RWPE2 (cell line): ENCODE data around the gene TBC1D4.
"Not testable (repeated sequence)": the region's sequence is repeated elsewhere in the genome, so short reads cannot be mapped to it uniquely, and the experiment has no call there.

Source experiments
- ATAC-seq: fragments of 200-7000 bp; cut with Tn5 transposase; 3 replicates; pipeline ENCODE4 v1.9.1; 2021; ENCODE audit warnings: low read depth
- DNase-seq: peaks from one replicate; pipeline ENCODE4 v3.0.0-alpha.2; 2020; ENCODE audit warnings: low spot score
- H3K27ac ChIP-seq: fragments of 450-650 bp; 2 replicates; pipeline ENCODE4 v1.5.1; 2017; ENCODE audit warnings: mild to moderate bottlenecking; ENCODE audit not compliant: poor library complexity, severe bottlenecking
- H3K27me3 ChIP-seq: fragments of 250-450 bp; sonication (Bioruptor Pico); 2 replicates; pipeline ENCODE4 v1.5.1; 2021; ENCODE audit warnings: mild to moderate bottlenecking, moderate library complexity; ENCODE audit not compliant: insufficient read depth, poor library complexity, severe bottlenecking
- H3K36me3 ChIP-seq: fragments of 250-450 bp; sonication (Bioruptor Pico); 2 replicates; pipeline ENCODE4 v1.5.1; 2020; ENCODE audit warnings: low read depth, mild to moderate bottlenecking, moderate library complexity
- H3K4me1 ChIP-seq: fragments of 250-450 bp; sonication (Bioruptor Pico); 2 replicates; pipeline ENCODE4 v1.5.1; 2021; ENCODE audit warnings: mild to moderate bottlenecking, moderate library complexity; ENCODE audit not compliant: insufficient read depth, poor library complexity, severe bottlenecking
- H3K4me3 ChIP-seq: fragments of 250-450 bp; sonication (Bioruptor Pico); 2 replicates; pipeline ENCODE4 v1.5.1; 2021; ENCODE audit warnings: mild to moderate bottlenecking, moderate library complexity; ENCODE audit not compliant: severe bottlenecking
- H3K9me3 ChIP-seq: fragments of 250-450 bp; sonication (Bioruptor Pico); 2 replicates; pipeline ENCODE4 v1.5.1; 2021; ENCODE audit warnings: mild to moderate bottlenecking, moderate library complexity; ENCODE audit not compliant: severe bottlenecking
- TF ChIP-seq, protein P1 (sequence below): fragments of 450-650 bp; IDR thresholded peaks from one replicate; pipeline ENCODE4 v1.5.1; 2017; ENCODE audit warnings: mild to moderate bottlenecking, moderate library complexity; ENCODE audit not compliant: poor library complexity, severe bottlenecking

The TBC1D4 gene

DNA sequence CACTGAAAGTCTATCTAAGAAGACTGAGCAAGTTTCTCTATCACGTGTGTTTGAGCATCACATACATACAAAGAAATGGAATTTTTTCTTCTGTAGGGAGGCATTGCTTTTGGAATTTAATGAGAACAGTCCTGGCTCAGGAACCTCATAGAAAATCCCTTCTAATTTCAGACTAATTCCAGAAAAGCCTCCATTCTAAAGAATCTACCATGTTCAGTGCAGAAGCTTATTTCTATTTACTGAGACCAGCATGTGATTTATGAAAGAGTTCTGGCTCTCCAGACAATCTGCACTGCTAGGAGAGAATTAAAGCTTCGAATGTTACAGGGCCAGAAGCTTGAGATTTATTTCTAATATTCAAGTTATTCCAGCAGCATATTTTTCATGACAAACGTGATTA lies 186.8 kb downstream of the TBC1D4 start:
- TF ChIP-seq, protein P1, sequence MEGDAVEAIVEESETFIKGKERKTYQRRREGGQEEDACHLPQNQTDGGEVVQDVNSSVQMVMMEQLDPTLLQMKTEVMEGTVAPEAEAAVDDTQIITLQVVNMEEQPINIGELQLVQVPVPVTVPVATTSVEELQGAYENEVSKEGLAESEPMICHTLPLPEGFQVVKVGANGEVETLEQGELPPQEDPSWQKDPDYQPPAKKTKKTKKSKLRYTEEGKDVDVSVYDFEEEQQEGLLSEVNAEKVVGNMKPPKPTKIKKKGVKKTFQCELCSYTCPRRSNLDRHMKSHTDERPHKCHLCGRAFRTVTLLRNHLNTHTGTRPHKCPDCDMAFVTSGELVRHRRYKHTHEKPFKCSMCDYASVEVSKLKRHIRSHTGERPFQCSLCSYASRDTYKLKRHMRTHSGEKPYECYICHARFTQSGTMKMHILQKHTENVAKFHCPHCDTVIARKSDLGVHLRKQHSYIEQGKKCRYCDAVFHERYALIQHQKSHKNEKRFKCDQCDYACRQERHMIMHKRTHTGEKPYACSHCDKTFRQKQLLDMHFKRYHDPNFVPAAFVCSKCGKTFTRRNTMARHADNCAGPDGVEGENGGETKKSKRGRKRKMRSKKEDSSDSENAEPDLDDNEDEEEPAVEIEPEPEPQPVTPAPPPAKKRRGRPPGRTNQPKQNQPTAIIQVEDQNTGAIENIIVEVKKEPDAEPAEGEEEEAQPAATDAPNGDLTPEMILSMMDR, result no peak
- Histone ChIP-seq H3K4me3 (no peak overlapping the region), H3K27me3 (no peaks in the 10 kb centered on the region), H3K36me3 (no peaks in the 10 kb centered on the region), H3K9me3 (no peaks in the 10 kb centered on the region), H3K27ac (no peak overlapping the region), H3K4me1 (no peaks in the 10 kb centered on the region)
- DNase-seq, result no peak
- no peak for ATAC-seq

DNA sequence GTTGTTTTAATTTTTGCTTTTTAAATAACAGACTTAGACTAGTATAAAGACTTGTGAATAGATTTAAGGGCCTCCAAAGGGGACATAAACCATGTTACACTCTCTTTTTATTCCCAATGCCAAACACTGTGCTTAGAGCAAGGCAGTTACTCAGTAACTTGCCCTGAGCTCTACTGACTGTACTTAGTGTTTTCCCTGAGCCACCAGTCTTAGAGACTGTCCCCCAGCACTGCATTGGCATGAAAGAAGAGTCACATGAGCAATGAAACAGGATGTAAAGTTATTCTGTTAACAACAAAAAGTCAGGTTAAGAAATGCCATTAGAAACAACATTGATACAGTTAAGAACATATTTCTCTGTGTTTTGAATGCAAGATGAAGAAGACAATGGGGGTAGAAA lies 187.9 kb downstream of the TBC1D4 start:
- no peak for ATAC-seq
- Histone ChIP-seq H3K36me3 (no peaks in the 10 kb centered on the region), H3K4me3 (no peak overlapping the region), H3K9me3 (no peaks in the 10 kb centered on the region), H3K27me3 (no peaks in the 10 kb centered on the region), H3K27ac (no peak overlapping the region), H3K4me1 (no peaks in the 10 kb centered on the region)
- DNase-seq, result no peak
- TF ChIP-seq, protein P1, result no peak

DNA sequence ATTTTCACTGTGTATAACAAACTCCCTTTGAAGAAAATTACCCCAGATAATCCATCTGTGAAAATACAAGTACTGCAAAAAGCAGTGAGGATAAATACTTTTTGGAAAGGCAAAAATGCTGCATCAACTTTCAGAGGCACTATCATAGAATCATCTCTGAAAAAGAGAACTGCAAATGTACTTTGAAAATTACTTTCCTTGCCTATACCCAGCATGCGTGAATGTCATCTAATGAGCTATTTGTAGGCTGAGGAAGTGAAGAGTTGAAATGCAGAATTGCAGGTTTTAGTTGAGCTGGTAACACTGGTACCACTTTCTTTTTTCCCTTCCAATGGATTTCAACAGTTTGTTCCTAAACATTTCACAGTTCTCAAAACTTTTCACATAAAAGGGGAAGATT lies 196.7 kb downstream of the TBC1D4 start:
- Histone ChIP-seq H3K9me3 (no peaks in the 10 kb centered on the region), H3K27me3 (no peaks in the 10 kb centered on the region), H3K36me3 (no peaks in the 10 kb centered on the region), H3K4me3 (no peak overlapping the region), H3K27ac (no peak overlapping the region), H3K4me1 (no peaks in the 10 kb centered on the region)
- TF ChIP-seq, protein P1, result no peak
- DNase-seq (no peak), ATAC-seq (no peak)

DNA sequence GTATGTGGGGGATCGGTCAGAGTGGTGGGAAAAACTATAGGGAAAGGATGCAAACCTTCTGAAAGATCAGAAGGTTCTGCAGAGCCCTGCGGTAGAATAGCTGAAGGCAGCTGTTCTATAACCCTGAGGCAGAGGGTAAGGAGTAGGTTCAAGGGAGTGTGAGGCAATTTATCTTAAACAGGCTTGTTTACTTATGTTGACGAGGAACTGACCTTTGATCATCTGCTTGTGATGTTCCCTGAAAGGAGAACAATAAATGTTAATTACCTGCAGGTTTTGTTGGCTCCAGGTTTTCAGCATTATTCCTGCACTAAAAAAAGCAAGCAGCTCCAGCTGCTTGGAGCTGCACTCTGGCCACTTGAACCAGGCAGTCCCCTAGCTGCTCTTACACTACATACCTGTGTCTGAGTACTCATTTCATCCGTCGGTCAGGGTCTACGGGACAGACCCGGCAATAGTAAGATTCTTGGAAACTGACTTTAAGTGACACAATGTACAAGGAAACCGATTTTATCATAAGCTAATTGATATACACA lies 202.1 kb downstream of the TBC1D4 start:
- H3K9me3 ChIP-seq, result no peaks in the 10 kb centered on the region
- H3K27me3 ChIP-seq, result no peaks in the 10 kb centered on the region
- H3K27ac ChIP-seq, result no peak overlapping the region
- no peak for ATAC-seq
- no peak for DNase-seq
- TF ChIP-seq, protein P1, result no peak
- H3K4me3 ChIP-seq, result no peak overlapping the region
- H3K36me3 ChIP-seq, result no peaks in the 10 kb centered on the region
- no peaks in the 10 kb centered on the region for H3K4me1 ChIP-seq

DNA sequence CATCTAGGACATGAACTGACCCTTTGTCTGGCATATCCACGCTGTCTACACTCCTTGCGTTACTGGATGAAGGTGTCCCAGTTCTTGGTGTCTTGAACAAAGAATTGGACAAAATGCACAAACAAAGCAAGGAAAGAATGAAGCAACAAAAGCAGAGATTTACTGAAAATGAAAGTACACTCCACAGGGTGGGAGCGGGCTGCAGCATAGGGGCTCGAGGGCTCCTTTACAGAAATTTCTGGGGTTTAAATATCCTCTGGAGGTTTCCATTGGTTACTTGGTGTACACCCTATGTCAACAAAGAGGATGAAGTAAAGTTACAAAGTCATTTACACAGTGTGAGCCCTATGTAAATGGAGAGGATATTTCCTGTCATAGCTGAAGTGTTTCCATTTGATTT lies 208.3 kb downstream of the TBC1D4 start:
- H3K36me3 ChIP-seq, ATAC-seq, H3K27me3 ChIP-seq, H3K27ac ChIP-seq, H3K4me1 ChIP-seq, DNase-seq, H3K4me3 ChIP-seq, H3K9me3 ChIP-seq: not testable (repeated sequence)
